K562 (cell line): Measurements from ENCODE around the gene MPST.

ENCODE experiments used
- CTCF ChIP-seq, 3 experiments: IDR thresholded peaks in 2 of 3; conservative IDR thresholded peaks in 1 of 3; 2 replicates each; pipeline ENCODE4 v1.5.1; 2011 to 2012; ENCODE audit warnings: low read length in 3 of 3, mild to moderate bottlenecking in 3 of 3, control low read depth in 2 of 3, improper control_type of control experiment in 1 of 3, inconsistent platforms in 1 of 3, low read depth in 1 of 3, mixed read lengths in 1 of 3, moderate library complexity in 1 of 3; ENCODE audit not compliant: insufficient read depth in 2 of 3
- KDM5B ChIP-seq: fragments of 200-600 bp; sonication (generic); IDR thresholded peaks from 2 replicates; pipeline ENCODE4 v1.6.1; 2012; ENCODE audit warnings: low read depth, mild to moderate bottlenecking, moderate library complexity, low read length, control low read depth, inconsistent platforms; ENCODE audit not compliant: insufficient replicate concordance
- KLF13 ChIP-seq: fragments of 450-650 bp; IDR thresholded peaks from 2 replicates; pipeline ENCODE4 v1.6.1; 2016; ENCODE audit warnings: missing genetic modification characterization, low read depth, mild to moderate bottlenecking, missing compliant biosample characterization, moderate library complexity, borderline replicate concordance
- POLR2A ChIP-seq: fragments of 450-650 bp; conservative IDR thresholded peaks from 2 replicates; pipeline ENCODE4 v1.6.1; 2016
- POU5F1 ChIP-seq: fragments of 150-350 bp; IDR thresholded peaks from 2 replicates; pipeline ENCODE4 v1.6.1; 2014; ENCODE audit warnings: borderline replicate concordance, low read length, low read depth, mild to moderate bottlenecking; ENCODE audit not compliant: partially characterized antibody
- RHOXF2B ChIP-seq: fragments of 250-450 bp; sonication (Bioruptor Pico); conservative IDR thresholded peaks from 2 replicates; pipeline ENCODE4 v1.5.1; 2021
- RNF2 ChIP-seq: sonication (generic); IDR thresholded peaks from 2 replicates; pipeline ENCODE4 v1.6.1; 2016
- STAG1 ChIP-seq: sonication (generic); formaldehyde crosslinking; IDR thresholded peaks from 2 replicates; pipeline ENCODE4 v1.5.0; 2020; ENCODE audit warnings: missing genetic modification reagents, borderline replicate concordance
- TCFL5 ChIP-seq: fragments of 250-450 bp; sonication (Bioruptor Pico); conservative IDR thresholded peaks from 2 replicates; pipeline ENCODE4 v1.6.1; 2021; ENCODE audit warnings: mild to moderate bottlenecking, moderate library complexity, matching md5 sums
- ZNF764 ChIP-seq: fragments of 250-450 bp; sonication (Bioruptor Pico); IDR thresholded peaks from 2 replicates; pipeline ENCODE4 v1.4.0; 2020; ENCODE audit warnings: low read depth, mild to moderate bottlenecking, moderate library complexity
- TF ChIP-seq, protein P1 (sequence below): fragments of 200-800 bp; sonication (Bioruptor generic); IDR thresholded peaks from 2 replicates; pipeline ENCODE4 v1.6.1; 2017; ENCODE audit warnings: missing genetic modification characterization, missing compliant biosample characterization
- TF ChIP-seq, protein P2 (sequence below): sonication (generic); formaldehyde crosslinking; IDR thresholded peaks from 2 replicates; pipeline ENCODE4 v1.4.0; 2020; ENCODE audit warnings: mild to moderate bottlenecking, missing genetic modification reagents
- TF ChIP-seq, protein P3 (sequence below): IDR thresholded peaks from 2 replicates; pipeline ENCODE4 v1.6.1; 2012; ENCODE audit warnings: low read depth, low read length, improper control_type of control experiment, borderline replicate concordance

DNA sequence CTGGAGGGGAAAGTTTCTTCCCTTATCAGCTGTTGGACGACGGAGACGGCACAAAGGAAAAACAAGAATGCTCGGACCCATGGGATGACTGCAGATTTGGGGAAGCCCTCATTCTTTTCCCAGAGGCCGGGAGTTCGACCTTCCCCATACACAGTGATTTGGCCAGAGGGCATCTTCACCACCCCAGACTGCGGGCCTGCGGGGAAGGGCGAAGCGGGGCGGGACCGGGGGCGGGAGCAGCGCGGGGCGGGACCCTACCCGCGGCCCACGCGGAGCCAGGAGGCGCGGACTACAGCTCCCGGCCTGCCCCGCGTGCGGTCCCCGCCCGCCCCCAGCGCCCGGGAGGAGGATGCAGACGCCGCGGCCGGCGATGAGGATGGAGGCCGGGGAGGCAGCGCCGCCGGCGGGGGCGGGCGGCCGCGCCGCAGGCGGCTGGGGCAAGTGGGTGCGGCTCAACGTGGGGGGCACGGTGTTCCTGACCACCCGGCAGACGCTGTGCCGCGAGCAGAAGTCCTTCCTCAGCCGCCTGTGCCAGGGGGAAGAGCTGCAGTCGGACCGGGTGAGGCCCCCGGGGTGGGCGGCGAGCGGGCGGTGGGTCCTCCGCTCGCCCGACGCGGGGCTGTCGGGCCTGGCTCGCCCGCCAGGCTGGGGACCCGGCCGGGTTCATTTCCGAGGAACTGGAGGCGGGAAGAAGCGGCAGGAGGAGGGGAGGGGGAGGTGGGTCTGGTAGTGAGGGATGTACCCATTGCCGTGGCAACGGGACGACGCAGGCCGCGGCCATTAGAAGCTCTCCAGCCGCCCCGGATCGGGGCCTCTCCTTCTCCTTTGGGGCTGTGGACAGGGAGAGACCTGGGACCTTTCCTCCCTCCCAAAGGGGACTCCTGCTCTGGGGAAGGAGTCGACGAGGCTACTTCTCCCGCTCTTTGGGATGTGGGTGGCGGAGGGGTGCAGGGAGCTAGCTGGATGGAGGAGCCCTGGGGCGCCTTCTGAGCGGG lies 32.1 kb downstream of the MPST start, which contains the start of gene KCTD17:
- TF ChIP-seq POLR2A (no peak), RHOXF2B (CRISPR knock-in tag) (no peak), KDM5B (no peak), TCFL5 (CRISPR knock-in tag) (no peak), POU5F1 (no peak), KLF13 (tag) (no peak), CTCF (IDR thresholded peaks at IDR 0.05 in 2 of 3, conservative IDR thresholded peaks at IDR 0.05 in 1 of 3; ENCODE audit: insufficient read depth in 2 of 3, low read depth in 1 of 3, low read length in 3 of 3) (0 out of 6 replicates have a peak, but pooled peaks of 1 of the 3 experiments have one; percentile 6), RNF2 (no peak), ZNF764 (CRISPR knock-in tag) (no peak), STAG1 (no peak)
- TF ChIP-seq, protein P1, sequence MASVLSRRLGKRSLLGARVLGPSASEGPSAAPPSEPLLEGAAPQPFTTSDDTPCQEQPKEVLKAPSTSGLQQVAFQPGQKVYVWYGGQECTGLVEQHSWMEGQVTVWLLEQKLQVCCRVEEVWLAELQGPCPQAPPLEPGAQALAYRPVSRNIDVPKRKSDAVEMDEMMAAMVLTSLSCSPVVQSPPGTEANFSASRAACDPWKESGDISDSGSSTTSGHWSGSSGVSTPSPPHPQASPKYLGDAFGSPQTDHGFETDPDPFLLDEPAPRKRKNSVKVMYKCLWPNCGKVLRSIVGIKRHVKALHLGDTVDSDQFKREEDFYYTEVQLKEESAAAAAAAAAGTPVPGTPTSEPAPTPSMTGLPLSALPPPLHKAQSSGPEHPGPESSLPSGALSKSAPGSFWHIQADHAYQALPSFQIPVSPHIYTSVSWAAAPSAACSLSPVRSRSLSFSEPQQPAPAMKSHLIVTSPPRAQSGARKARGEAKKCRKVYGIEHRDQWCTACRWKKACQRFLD (CRISPR knock-in tag) = no peak
- TF ChIP-seq, protein P2, sequence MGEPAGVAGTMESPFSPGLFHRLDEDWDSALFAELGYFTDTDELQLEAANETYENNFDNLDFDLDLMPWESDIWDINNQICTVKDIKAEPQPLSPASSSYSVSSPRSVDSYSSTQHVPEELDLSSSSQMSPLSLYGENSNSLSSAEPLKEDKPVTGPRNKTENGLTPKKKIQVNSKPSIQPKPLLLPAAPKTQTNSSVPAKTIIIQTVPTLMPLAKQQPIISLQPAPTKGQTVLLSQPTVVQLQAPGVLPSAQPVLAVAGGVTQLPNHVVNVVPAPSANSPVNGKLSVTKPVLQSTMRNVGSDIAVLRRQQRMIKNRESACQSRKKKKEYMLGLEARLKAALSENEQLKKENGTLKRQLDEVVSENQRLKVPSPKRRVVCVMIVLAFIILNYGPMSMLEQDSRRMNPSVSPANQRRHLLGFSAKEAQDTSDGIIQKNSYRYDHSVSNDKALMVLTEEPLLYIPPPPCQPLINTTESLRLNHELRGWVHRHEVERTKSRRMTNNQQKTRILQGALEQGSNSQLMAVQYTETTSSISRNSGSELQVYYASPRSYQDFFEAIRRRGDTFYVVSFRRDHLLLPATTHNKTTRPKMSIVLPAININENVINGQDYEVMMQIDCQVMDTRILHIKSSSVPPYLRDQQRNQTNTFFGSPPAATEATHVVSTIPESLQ (CRISPR knock-in tag) = no peak
- TF ChIP-seq, protein P3, sequence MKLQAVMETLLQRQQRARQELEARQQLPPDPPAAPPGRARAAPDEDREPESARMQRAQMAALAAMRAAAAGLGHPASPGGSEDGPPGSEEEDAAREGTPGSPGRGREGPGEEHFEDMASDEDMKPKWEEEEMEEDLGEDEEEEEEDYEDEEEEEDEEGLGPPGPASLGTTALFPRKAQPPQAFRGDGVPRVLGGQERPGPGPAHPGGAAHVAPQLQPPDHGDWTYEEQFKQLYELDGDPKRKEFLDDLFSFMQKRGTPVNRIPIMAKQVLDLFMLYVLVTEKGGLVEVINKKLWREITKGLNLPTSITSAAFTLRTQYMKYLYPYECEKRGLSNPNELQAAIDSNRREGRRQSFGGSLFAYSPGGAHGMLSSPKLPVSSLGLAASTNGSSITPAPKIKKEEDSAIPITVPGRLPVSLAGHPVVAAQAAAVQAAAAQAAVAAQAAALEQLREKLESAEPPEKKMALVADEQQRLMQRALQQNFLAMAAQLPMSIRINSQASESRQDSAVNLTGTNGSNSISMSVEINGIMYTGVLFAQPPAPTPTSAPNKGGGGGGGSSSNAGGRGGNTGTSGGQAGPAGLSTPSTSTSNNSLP = no peak
